K562 (cell line): Measurements from ENCODE around the gene TRAF1. TPM values are rescaled to one million over a fixed set of nuclear protein-coding genes. Genes with fewer than 3 reads are reported as not detected.

ENCODE experiments used
- COPS2 ChIP-seq: fragments of 450-650 bp; conservative IDR thresholded peaks from 2 replicates; pipeline ENCODE4 v1.6.1; 2016; ENCODE audit warnings: mild to moderate bottlenecking, moderate library complexity
- GATA2 ChIP-seq: sonication (generic); formaldehyde crosslinking; IDR thresholded peaks from 2 replicates; pipeline ENCODE4 v1.4.0; 2020; ENCODE audit warnings: mild to moderate bottlenecking, missing genetic modification reagents
- LCOR ChIP-seq: sonication (generic); formaldehyde crosslinking; IDR thresholded peaks from 2 replicates; pipeline ENCODE4 v1.8.0; 2022; ENCODE audit warnings: mild to moderate bottlenecking, missing genetic modification reagents
- RB1 ChIP-seq: fragments of 450-650 bp; IDR thresholded peaks from 2 replicates; pipeline ENCODE4 v1.6.1; 2017; ENCODE audit warnings: low read depth, mild to moderate bottlenecking
- REST ChIP-seq, 2 experiments: fragments of 450-650 bp; formaldehyde crosslinking in 1 of 2; IDR thresholded peaks; 2 replicates each; pipeline versions ENCODE4 v1.4.0 to v1.6.1; 2014 to 2020; ENCODE audit warnings: mild to moderate bottlenecking in 2 of 2, borderline replicate concordance in 1 of 2, low read depth in 1 of 2
- SIX5 ChIP-seq, 2 experiments: IDR thresholded peaks; 2 replicates each; pipeline ENCODE4 v1.6.1; 2011; ENCODE audit warnings: low read length in 2 of 2, borderline replicate concordance in 1 of 2, low read depth in 1 of 2, mild to moderate bottlenecking in 1 of 2, moderate library complexity in 1 of 2; ENCODE audit not compliant: insufficient read depth in 1 of 2
- SMAD4 ChIP-seq: fragments of 250-450 bp; sonication (Bioruptor Pico); conservative IDR thresholded peaks from 2 replicates; pipeline ENCODE4 v1.8.0; 2021; ENCODE audit warnings: inconsistent platforms, mild to moderate bottlenecking, moderate library complexity
- STAT5B ChIP-seq: fragments of 250-450 bp; sonication (Bioruptor Pico); IDR thresholded peaks from 2 replicates; pipeline ENCODE4 v1.8.0; 2021; ENCODE audit warnings: mild to moderate bottlenecking, inconsistent platforms
- TAF9B ChIP-seq: fragments of 450-650 bp; IDR thresholded peaks from 2 replicates; pipeline ENCODE4 v1.6.1; 2018; ENCODE audit warnings: mild to moderate bottlenecking; ENCODE audit not compliant: partially characterized antibody
- ZBTB26 ChIP-seq: fragments of 450-650 bp; formaldehyde crosslinking; IDR thresholded peaks from 2 replicates; pipeline ENCODE4 v1.4.0; 2022; ENCODE audit warnings: missing genetic modification characterization
- ZEB2 ChIP-seq: fragments of 450-650 bp; IDR thresholded peaks from 2 replicates; pipeline ENCODE4 v1.6.1; 2016
- ZNF224 ChIP-seq: sonication (generic); formaldehyde crosslinking; IDR thresholded peaks from 2 replicates; pipeline ENCODE4 v1.8.0; 2022; ENCODE audit warnings: mild to moderate bottlenecking, missing genetic modification reagents
- ZNF24 ChIP-seq: fragments of 450-650 bp; IDR thresholded peaks from 2 replicates; pipeline ENCODE4 v1.6.1; 2016
- polyA plus RNA-seq, 8 experiments: library from polyadenylated mRNA; depleted of rRNA in 4 of 8; stranded (reverse) in 5 of 8; unstranded in 3 of 8; fragments of >200 nt; fragmentation: Nextera tagmentation in 2 of 8; fragmentation: Illumina TruSeq in 1 of 8; extraction: Ambion mirVana in 2 of 8; extraction: Trizol in 1 of 8; gene quantifications; 2 replicates each; pipeline versions ENCODE4 v1.2.1 to v1.2.3, GENCODE V29; 2011 to 2014; ENCODE audit warnings: inconsistent platforms in 1 of 8, missing spikeins in 1 of 8
- total RNA-seq, 7 experiments: library from RNA; depleted of rRNA in 6 of 7; stranded (reverse); fragments of >200 nt in 6 of 7; fragmentation: Illumina TruSeq in 2 of 7; extraction: Trizol in 2 of 7; gene quantifications; 2 replicates each; pipeline versions ENCODE4 v1.2.1 to v1.2.3, GENCODE V29; 2011 to 2021; ENCODE audit warnings: low replicate concordance in 1 of 7
- TF ChIP-seq, protein P1 (sequence below): fragments of 450-650 bp; IDR thresholded peaks from one replicate; pipeline ENCODE4 v1.6.1; 2018; ENCODE audit warnings: mild to moderate bottlenecking, moderate library complexity; ENCODE audit not compliant: partially characterized antibody
- TF ChIP-seq, protein P2 (sequence below): fragments of 450-650 bp; formaldehyde crosslinking; IDR thresholded peaks from 2 replicates; pipeline ENCODE4 v1.4.0; 2020; ENCODE audit warnings: mild to moderate bottlenecking, mixed read lengths

Gene TRAF1
- total and polyA plus RNA-seq, 9 of the 15 experiments (the other 6 are each of a cell fraction or from before 2014, with no cell fraction given): 0.01 to 1.1 (median 0.04) TPM; not detected in 2

GRCh38 chr9:120936011-120936763, 9.6 kb upstream of the TRAF1 start (continued):
- TF ChIP-seq REST (IDR thresholded peaks at IDR 0.05; ENCODE audit: borderline replicate concordance) (peak; percentile 90), REST (CRISPR knock-in tag; IDR thresholded peaks at IDR 0.05; ENCODE audit: low read depth) (no peak), SIX5 (IDR thresholded peaks at IDR 0.05; ENCODE audit: borderline replicate concordance in 1 of 2, insufficient read depth in 1 of 2, low read depth in 1 of 2, low read length in 2 of 2) (no peak), STAT5B (CRISPR knock-in tag) (no peak), ZNF24 (peak; percentile 69), GATA2 (CRISPR knock-in tag) (no peak), RB1 (peak; percentile 71; the same call in 1 of the 2 replicates), COPS2 (no peak), LCOR (CRISPR knock-in tag) (peak; percentile 62; the same call in 1 of the 2 replicates), SMAD4 (CRISPR knock-in tag) (0 out of 2 replicates have a peak, but pooled peaks have one; percentile 23), ZNF224 (CRISPR knock-in tag) (no peak), TAF9B (no peak), ZEB2 (no peak), ZBTB26 (CRISPR knock-in tag) (no peak)
- TF ChIP-seq, protein P1, sequence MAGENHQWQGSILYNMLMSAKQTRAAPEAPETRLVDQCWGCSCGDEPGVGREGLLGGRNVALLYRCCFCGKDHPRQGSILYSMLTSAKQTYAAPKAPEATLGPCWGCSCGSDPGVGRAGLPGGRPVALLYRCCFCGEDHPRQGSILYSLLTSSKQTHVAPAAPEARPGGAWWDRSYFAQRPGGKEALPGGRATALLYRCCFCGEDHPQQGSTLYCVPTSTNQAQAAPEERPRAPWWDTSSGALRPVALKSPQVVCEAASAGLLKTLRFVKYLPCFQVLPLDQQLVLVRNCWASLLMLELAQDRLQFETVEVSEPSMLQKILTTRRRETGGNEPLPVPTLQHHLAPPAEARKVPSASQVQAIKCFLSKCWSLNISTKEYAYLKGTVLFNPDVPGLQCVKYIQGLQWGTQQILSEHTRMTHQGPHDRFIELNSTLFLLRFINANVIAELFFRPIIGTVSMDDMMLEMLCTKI: no peak
- TF ChIP-seq, protein P2, sequence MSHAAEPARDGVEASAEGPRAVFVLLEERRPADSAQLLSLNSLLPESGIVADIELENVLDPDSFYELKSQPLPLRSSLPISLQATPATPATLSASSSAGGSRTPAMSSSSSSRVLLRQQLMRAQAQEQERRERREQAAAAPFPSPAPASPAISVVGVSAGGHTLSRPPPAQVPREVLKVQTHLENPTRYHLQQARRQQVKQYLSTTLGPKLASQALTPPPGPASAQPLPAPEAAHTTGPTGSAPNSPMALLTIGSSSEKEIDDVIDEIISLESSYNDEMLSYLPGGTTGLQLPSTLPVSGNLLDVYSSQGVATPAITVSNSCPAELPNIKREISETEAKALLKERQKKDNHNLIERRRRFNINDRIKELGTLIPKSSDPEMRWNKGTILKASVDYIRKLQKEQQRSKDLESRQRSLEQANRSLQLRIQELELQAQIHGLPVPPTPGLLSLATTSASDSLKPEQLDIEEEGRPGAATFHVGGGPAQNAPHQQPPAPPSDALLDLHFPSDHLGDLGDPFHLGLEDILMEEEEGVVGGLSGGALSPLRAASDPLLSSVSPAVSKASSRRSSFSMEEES: no peak
